EH (cell line): ENCODE data around the gene RBM15.

Experiments
- DNase-seq: peaks from one replicate; pipeline ENCODE4 v3.0.0-alpha.2; 2015; ENCODE audit warnings: low read depth

Gene RBM15

DNA sequence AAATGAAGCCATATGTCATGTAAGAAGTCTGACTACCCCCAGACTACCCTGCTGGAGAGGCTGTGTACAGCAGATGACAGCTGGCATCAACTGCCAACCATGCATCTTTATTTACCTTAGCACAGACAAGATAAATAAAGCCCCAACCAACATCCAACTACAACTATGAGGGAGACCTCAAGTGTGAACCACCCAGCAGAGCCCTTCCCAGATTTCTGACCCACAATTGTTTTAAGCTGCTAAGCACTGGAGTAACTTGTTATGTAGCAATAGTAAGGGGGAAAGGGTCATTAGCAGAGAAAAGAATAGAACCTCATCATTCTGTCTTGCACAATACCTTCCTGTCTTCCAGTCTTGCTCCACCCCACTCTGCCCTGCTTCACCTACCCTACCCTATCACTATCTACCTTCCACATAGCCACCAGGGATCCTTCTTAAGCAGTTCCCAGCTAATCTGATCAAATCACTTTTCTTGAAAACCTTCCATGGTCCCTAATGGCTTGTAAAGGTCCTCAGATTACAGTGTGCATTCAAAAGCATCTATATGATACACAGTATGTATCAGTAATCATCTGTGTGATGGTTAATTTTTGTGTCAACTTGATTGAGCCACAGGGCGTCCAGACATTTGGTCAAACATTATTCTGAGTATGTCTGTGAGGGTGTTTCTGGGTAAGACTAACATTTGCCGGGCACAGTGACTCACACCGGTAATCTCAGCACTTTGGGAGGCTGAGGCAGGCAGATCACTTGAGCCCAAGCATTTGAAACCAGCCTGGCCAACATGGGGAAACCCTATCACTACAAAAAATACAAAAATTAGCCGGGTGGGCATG is 19.6 kb upstream of the RBM15 start:
- no peak for DNase-seq

DNA sequence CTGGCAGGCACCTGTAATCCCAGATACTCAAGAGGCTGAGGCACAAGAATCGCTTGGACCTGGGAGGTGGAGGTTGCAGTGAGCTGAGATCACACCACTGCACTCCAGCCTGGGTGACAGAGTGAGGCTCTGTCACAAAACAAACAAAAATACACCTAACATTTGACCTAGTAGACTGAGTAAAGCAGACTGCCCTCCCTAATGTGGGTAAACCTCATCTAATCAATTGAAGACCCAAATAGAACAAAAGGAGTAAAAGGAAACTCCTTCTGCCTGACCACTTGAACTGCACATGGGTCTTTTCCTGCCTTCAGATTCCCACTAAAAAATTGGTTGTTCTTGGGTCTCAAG is 19.0 kb upstream of the RBM15 start:
- DNase-seq = no peak

DNA sequence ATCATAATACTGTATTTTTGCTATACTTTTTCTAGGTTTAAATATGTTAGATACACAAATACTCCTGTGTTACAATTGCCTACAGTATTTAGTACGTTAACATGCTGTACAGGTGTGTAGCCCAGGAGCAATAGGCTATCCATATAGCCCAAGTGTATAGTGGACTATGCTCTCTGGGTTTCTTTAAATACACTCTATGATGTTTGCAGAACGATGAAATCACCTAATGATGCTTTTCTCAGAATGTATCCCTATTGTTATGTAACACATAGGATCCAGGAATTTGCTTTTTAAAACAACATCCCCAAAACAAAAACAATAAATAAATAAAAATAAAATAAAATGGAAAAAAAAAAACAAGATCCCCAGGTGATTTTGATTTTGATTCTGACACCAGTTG is 18.1 kb upstream of the RBM15 start:
- DNase-seq = no peak

DNA sequence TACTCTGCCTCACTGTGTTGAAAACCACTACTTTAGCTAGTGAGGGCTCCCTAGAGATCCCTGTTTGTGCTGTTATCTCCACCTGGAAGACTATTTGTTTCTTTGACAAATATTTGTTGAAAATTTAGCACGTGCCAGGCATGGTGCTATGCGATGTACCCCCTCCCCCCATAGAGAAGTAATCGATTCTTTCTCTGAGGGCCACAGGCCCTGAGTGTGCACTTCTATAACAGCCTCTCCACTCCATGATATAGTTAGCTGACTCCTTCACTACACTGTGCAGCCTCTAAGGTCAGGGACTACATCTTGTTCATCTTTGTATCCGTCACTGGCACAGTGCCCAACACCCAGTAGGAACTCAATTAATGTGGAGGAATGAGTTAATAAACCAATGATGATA is 17.3 kb upstream of the RBM15 start:
- DNase-seq = no peak

DNA sequence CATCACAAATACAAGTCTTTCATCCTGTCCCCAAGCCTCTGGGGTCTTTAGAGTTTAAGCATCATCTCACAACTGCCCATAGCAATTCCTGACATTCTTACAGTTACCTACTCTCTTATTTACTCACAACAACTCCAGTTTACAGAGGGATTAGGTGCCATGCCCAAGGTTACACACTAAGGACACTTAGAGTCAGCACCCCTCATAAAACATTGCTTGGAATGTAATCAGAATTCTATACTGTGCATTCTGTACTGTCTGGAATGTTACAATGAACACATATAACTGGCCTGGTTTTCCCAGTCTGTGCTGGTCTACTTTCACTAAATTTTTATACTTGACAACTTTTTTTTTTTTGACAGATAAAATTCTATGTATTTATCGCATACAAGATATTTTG is 14.5 kb upstream of the RBM15 start:
- no peak for DNase-seq

DNA sequence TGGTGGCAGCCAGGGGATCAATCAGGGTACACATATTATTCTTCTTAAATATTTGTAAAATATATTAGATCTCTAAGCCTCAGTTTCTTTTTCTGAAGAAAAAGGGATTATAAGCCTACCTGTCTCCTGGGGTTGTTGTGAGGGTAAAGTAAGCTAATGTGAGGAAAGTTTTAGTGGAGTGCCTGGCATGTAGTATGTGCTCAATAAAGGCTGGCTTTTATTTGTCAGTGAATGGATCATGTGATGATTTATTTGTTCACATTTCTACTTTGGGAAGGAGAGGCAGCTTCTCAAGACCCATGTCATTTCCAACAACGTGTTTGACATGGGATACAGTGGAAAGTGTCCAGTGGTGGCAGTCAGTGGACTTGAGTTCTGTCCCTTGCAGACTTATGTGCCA is 12.4 kb upstream of the RBM15 start:
- DNase-seq = no peak

DNA sequence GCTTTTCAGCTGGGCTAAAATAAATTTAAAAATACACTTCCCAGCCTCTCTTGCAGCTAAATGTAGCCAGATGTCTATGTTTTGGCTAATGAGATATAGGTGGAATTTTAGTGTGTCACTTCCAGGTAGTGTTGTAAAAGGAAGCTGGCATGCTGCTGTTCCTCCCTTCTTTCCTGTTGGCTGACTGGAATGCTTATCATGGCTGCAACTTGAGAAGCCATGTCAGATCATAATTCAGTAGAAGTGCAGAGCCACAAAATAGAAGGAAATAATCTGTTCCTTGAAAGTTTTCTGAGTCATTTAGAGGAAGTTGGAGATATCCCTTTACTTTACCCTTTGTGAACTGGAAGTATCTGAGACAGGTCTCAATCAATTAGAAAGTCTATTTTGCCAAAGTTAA is 10.9 kb upstream of the RBM15 start:
- peak; percentile 37 for DNase-seq

DNA sequence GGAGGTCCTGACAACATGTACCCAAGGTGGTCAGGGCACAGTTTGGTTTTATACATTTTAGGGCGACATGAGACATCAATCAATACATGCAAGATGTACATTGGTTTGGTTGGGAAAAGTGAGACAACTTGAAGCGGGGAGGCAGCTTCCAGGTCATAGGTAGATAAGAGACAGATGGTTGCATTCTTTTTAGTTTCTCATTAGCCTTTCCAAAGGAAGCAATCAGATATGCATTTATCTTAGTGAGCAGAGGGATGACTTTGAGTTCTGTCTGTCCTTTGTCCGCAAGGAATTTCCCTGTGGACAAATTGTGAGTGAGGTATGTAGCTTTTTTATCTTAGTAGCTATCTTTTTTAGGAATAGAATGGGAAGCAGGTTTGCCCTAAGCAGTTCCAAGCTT is 10.5 kb upstream of the RBM15 start:
- DNase-seq = no peak

DNA sequence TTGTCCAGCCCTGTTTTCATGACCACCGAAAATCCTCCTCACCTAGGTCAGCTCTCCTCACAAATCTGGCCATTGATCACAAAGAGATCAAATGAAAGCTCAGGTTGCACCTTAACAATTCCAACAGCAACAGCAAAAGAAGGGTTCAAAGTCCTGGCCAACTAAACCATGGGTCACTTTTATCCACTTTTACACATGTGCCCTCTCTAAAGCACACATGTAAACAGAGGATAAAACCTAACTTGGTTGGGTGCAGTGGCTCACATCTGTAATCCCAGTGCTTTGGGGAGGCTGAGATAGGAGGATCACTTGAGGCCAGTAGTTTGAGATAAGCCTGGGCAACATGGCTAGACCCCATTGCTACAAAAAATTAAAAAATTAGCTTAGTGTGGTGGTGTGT is 3.9 kb upstream of the RBM15 start:
- DNase-seq = no peak

DNA sequence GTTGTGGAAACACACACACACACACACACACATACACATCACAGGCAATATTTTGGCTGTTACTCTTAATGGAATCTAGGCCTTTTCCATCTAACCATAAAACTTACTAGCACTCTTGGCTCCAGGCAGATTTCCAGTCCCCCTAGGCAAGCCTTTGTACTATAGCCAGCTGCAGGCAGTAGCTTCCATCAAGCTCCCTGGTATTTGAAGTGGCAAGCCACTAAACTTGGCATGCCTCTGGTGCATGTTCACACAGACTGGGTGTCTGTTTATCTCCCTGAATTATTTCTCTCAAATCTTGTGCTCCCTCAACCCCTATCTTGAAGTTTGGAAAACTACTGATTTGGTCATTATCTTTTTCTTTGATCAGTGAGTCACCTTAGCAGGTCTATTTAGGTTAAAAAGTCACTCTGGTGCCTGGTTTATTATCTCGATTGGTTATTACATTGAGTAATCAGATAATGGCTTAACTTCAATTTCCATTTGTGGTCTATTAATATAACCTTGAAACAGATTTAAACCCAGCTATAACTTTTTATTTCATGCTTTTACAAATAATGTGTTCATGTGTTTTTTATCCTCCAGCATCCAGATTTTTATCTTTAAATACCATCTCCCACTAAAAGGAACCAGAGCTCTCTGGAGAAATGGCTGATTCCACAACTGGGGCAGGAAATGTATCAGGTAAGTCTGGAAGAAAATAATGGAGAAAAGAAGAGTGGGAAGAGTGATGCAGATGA is 2.7 kb upstream of the RBM15 start:
- peak; percentile 73 for DNase-seq

DNA sequence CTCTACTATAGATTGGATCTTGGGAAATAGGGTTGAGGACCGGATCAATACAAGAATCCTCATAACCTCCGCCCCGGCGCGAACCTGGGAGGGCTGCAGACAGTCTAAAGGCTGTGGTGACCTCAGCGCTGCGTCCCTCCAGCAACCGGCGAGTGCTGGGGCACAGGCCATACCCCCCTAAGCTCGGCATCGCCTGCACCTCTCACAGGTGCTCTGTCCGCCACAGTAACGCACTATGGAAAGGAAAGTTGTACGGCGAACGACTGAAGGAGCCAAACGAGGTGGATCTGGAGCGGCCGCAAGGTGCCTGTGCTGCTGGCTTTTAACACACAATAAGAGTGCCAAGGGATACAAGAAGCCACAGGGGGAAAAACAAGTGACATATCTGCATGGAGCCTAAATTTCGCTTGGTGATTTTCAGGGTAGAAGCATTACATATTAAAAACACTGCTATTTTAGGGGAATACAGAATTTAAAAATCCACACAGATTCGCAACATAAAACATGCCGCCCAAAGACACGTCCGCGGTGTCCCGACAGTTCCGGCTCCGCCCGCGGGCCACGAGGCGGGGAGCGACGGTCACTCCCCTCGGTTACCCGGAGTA is 1.4 kb upstream of the RBM15 start:
- DNase-seq = no peak

DNA sequence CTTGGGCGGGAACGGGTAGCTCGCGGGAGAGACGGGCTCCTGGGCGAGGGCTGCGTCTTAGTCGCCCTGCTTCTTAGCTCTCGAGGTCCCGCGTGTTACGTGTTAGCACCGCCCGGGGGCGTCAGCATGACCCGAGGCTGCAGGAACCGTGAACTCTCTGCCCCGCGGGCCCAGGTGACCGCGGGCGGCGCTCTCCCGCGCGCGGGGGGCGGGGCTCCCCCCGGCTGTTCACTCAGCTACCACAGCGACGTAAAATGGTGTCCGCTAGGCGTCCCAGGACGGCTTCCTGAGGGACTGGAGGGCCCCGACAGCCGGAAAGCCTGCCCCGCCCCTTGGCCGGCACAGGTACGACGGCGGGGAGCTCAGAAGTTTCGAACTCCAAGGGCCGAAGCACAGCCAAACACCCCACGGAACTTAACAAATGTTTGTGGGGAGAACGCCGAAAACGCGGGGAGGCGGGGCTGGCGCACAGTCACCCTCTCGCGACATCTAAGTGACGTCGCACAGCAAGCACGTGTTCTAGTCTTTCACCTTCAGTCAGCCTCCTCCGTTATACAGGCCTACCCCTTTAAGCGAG is 780 bp upstream of the RBM15 start:
- DNase-seq = no peak

DNA sequence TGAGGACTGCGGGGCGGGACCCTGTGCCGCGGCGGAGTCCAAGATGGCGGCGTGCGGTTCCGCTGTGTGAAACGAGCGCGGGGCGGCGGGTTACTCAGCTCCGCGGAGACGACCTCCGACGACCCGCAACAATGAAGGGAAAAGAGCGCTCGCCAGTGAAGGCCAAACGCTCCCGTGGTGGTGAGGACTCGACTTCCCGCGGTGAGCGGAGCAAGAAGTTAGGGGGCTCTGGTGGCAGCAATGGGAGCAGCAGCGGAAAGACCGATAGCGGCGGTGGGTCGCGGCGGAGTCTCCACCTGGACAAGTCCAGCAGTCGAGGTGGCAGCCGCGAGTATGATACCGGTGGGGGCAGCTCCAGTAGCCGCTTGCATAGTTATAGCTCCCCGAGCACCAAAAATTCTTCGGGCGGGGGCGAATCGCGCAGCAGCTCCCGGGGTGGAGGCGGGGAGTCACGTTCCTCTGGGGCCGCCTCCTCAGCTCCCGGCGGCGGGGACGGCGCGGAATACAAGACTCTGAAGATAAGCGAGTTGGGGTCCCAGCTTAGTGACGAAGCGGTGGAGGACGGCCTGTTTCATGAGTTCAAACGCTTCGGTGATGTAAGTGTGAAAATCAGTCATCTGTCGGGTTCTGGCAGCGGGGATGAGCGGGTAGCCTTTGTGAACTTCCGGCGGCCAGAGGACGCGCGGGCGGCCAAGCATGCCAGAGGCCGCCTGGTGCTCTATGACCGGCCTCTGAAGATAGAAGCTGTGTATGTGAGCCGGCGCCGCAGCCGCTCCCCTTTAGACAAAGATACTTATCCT is 430 bp downstream of the RBM15 start:
- peak; percentile 61 for DNase-seq

DNA sequence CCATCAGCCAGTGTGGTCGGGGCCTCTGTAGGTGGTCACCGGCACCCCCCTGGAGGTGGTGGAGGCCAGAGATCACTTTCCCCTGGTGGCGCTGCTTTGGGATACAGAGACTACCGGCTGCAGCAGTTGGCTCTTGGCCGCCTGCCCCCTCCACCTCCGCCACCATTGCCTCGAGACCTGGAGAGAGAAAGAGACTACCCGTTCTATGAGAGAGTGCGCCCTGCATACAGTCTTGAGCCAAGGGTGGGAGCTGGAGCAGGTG is 961 bp downstream of the RBM15 start:
- no peak for DNase-seq

DNA sequence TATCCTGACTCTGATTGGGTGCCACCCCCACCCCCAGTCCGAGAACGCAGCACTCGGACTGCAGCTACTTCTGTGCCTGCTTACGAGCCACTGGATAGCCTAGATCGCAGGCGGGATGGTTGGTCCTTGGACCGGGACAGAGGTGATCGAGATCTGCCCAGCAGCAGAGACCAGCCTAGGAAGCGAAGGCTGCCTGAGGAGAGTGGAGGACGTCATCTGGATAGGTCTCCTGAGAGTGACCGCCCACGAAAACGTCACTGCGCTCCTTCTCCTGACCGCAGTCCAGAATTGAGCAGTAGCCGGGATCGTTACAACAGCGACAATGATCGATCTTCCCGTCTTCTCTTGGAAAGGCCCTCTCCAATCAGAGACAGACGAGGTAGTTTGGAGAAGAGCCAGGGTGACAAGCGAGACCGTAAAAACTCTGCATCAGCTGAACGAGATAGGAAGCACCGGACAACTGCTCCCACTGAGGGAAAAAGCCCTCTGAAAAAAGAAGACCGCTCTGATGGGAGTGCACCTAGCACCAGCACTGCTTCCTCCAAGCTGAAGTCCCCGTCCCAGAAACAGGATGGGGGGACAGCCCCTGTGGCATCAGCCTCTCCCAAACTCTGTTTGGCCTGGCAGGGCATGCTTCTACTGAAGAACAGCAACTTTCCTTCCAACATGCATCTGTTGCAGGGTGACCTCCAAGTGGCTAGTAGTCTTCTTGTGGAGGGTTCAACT is 2.1 kb downstream of the RBM15 start:
- no peak for DNase-seq

DNA sequence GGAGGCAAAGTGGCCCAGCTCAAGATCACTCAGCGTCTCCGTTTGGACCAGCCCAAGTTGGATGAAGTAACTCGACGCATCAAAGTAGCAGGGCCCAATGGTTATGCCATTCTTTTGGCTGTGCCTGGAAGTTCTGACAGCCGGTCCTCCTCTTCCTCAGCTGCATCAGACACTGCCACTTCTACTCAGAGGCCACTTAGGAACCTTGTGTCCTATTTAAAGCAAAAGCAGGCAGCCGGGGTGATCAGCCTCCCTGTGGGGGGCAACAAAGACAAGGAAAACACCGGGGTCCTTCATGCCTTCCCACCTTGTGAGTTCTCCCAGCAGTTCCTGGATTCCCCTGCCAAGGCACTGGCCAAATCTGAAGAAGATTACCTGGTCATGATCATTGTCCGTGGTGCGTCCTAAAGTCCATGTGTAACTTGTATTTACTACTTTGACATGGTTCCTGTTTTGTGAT is 2.7 kb downstream of the RBM15 start:
- no peak for DNase-seq

DNA sequence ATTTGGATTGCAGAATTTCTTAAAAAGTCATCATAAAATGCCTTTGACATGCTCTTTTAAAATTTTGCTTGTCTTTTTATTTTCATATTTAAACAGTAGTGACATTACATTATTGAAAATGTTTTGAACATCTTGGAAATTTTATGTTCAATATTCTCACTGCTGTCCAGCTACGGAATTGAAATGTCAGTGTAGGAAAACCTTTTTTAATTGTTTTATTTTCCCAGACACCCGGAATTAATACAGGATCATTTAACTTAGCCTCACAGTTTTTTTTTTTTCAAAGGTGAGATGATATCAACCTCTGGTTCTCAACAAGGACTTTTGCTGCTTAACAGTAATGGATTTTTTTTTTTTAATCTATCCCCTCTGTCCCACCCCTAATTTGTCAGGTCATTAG is 4.1 kb downstream of the RBM15 start:
- no peak for DNase-seq

DNA sequence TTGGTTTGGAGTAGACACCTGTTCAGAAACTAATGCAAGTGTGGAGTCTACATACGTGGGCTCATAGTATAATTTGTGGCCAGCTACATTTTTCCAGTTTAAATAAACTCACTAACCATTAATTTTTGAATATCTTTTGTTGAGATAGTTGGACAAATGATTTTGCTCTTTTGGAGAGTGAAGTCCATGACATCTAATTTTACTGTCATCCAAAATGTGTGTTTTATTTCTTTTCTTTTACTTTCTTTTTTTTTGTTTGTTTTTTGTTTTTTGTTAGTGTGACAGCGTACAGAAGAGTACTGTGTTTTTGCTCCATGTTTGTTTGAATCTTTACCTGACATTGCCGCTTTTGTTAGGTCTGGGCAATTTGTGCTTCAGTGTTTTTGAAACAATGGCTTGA is 5.0 kb downstream of the RBM15 start:
- DNase-seq = no peak

DNA sequence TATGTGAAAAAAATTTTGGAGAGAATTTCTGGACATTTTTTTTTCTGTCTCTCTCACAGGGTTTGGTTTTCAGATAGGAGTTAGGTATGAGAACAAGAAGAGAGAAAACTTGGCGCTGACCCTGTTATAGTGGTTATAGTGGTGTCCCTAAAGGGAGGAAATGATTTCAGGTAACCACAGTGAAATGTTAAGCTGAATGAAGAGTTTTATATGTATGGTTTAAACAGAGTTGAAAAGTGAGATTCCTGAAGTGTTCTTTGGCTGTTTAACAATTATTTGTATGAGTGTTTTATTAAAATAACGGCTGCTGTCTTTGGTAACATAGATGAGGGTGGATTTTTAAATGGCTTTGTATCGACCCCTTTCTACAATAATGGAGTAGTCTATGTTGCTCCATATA is 6.3 kb downstream of the RBM15 start:
- no peak for DNase-seq

DNA sequence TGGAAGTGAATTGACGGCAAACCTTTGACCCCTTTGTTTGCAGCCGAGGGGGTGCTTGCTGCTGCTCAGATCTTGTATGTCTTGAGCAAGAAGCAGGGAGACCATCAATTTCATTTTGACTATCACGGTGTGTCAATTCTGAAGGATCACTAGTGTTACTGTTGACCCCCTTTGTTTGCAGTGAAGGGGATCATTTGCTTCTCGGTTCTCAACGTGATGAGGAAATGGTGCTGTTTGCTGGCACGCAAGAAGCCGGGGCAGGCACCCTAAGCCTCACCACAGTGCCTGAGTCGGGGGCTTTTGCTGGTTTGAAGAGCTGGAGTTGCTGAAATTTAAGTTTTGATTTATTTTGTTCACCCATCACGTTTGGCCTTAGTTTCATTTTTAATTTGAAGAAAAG is 7.5 kb downstream of the RBM15 start:
- DNase-seq = no peak

DNA sequence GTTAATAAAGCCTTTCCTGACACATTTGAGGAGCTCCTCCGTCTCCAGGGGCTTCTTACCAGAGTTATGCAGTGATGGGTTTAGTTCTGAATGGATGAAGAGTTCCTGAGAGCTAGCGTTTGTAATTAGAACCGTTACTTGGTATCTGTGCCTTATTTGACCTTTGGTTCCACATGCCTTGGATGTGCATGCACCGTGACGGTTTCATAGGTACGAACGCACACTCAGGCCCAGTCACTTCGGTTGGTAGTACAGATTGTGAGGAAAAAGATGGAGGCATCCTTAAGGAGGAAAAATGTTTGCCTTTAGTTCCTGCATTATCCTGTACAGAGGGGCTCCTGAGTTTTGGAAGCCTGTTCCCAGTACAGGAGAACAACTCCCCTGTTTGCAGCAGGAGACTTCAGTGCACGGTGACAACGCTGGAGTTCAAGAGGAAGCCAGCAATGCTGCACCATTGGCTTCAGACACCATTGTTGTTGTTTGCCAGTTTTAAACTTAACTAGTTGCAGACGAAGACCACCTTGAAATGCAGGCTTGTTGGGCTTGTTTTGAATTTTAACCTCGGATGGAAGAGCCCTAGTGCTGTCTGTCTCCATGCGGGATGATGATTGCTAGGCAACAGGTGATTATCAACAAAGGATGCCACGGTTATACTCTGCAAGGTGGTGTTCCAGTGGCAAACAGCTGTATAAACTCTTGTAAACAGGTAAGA is 8.2 kb downstream of the RBM15 start:
- no peak for DNase-seq
